Stimulated activated CD4-positive, alpha-beta T cell treated with anti-CD3 and anti-CD28 coated beads, TNF-alpha, amount 100 ng/mL, for 48 hours (primary cell): ENCODE results near the gene AVEN.

ENCODE experiments used
- DNase-seq, 3 donors: peaks; one replicate each; pipeline ENCODE4 v3.0.0-alpha.2; 2020; ENCODE audit warnings: low read depth in 3 of 3

AVEN gene

GRCh38 chr15:33985751-33986150 is 53.3 kb downstream of the AVEN start:
- no peak for DNase-seq

DNA sequence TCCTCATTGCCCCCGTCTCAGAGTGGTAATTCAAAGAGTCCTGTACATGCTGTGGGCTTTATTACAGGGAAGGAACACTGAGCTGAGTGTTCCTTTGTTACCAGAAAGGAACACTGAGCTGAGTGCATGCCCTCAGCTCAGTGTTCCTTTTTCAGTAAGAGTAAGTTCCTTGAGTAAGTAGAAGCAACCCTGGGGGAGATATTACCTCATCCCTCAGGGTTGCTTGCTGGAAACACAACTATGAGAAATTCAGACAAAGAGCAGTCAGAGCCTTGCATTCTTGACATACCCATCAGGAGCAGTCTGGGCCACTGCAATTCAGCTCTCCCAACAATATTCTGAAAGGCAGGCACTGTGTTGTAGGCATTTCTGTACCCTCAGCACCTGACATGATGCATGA is 53.7 kb downstream of the AVEN start:
- DNase-seq: no peak

GRCh38 chr15:33982516-33982915 is 56.5 kb downstream of the AVEN start:
- no peak for DNase-seq

DNA sequence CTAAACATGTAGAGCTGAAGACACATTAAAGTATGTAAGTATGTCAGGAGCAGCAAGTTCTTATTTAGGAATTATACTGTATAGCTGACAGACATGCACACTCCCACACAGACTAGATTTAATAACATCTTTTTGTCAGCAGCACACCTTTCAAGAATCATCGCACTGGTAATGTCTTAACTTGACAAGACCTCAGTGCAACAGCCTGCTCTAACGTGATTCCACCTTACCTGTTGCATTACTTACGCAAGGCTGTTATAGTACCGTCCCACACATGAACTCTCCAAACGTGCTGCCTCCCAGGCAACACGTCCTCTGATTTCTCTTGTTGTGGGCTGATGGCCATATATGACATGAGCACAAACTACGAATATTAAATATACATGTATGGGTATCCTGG is 58.8 kb downstream of the AVEN start:
- DNase-seq: no peak

DNA sequence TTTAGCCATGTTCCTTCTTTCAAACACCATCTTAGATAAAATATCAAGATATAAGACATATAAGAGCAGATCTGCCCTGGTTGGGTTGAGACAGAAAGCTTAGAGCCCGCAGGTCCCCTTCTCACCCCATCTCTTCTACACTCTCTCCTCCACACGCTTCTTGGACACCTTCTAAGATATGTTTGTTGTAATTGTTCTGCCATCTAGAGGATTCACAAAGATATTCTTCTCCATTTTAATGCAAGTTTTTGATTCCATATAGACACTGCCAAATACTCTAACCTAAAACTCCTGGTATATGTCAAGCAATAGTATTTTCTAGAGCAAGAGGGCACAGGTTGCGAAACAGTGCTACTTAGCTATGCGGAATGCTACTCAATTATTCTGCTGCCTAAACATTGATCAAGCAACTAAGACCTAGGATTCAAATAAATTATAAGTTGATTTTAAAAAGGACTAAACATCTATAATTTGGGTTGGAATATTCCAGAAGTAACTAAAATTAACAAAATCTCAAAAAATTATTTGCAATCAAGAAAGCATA is 63.9 kb downstream of the AVEN start:
- no peak for DNase-seq

DNA sequence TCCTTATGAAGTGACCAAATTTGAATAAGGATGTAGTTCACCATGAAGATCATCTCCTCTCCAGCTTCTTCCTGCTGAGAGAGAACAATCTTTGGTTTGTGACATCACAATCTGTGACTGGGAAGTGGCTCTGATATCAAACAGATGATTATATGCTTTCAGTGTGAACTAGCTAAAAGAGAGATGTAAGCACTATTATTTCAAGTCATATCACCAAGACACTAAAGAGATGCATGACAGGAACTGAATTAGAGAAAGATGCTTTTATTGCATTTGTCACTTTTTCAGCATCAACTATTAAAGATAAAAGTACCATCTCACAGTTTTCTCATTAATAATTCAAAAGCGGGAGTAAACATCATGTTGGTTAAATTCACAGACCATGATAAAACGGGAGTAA is 67.2 kb downstream of the AVEN start:
- DNase-seq: no peak

DNA sequence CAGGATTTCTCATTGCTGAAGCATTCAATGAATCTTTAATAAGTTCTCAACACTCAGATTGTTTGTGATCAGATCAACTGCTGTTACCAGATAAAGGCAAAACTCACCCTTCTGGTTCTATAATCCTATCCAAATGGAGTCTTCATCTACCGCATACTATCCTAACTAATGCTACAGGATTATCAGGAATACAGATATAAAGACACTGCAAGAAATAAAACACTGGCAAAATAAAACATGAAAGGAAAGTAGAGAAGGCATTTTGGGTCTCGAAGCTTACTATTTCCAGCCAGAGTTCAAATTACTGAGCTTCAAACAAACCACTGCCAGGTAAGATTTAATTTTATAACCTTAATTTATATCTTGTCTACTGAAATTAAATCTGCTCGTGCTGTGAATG is 70.2 kb downstream of the AVEN start:
- DNase-seq: no peak

DNA sequence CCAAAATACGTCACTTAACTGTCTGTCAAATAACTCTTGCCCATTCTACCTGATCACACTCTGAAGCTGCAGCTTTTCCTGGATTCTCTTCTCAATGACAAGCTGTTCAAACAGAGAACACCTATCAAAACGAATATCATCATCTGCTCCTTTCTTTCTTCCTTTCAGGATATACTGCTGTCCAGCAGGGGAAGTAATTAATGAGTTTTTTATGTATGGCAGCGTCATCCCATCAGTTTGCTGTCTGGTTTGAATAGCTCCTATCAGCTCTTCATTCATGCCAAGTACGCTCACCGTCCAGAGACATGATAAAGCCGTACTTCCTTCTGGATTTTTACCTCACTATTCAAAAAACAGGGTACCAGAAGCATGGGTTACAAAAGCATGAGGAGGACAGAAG is 70.8 kb downstream of the AVEN start, which contains the start of gene CHRM5:
Gene CHRM5 (plus strand): TSS at position 274 of the 400 bp plus-strand sequence. CDS start 94,221 bp downstream, outside the sequence.
- no peak for DNase-seq

- no peak for DNase-seq
Observed at GRCh38 chr15:33964665-33965040, 74.4 kb downstream of the AVEN start.

DNA sequence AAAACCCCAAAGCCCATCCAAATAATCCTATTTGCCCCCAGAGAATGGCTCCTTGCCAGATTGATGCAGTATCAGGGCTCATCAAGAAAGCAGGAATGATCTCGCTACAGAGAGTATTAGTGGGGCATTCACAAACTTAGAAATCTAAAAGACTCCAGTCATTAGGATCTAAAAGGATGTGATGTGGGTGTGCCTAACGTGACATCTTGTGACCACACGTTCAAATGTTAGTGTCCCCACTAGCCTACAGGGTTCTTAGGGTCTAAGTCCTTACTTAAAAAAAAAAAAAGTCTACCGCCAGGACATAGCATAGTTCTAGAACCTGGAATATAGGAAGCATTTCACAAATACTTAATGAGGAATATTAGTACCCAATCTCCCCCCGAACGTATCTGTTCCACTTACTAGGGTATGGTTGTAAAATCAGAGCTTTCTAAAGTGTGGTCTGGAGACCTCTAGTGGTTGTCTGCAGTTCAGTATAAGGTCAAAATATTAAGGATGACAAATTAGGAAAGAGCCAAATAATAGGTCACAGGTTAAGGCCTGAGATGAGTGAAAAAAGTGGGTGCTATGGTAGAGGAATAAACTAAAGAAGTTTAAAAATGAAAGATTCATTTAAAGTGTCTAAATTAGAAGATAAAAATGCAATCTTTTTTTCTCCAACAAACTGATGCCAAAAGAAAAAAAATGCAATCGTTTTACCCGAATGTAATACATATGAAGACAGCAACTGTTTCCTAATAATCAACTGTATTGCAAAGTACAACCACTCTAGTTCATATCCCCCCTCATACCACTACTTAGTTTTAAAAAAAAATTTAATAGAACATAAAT is 75.0 kb downstream of the AVEN start:
- no peak for DNase-seq

DNA sequence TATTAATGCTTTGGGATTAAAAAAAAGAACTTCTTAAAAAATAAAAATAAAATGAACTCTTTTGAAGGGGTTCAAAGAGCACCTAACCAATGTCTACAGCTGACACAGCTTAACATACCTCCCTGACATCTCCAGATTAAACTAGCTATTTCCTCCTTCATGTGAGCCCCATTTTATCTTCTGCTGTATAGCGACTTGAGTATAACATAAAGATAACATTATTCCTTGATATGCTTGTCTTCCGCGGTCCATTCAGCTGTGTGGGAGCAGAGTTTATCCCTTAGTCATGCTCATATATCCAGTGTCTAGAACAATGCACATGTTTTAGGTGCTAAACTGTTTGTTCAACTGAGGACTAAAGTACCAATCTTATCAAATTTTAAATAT is 78.5 kb downstream of the AVEN start:
- no peak for DNase-seq

GRCh38 chr15:33959844-33960548 is 79.0 kb downstream of the AVEN start:
- DNase-seq: no peak

DNA sequence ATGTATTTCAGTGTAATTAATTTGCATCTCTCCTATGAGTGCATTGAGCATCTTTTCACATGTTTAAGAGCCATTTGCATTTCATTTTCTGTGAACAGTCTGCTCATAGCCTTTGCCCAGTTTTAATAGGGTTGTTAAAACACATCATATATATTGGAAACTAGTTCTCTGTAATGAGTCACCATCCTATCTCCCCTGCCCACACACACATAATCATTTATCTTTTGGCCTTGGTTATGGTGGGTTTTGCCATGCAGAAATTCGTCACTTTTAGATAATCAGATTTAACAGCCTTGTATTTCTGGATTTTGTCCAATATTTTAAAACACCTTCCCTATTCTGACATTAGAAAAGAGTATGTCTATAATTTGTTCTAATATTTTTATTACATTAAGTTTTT is 82.6 kb downstream of the AVEN start:
- no peak for DNase-seq

GRCh38 chr15:33955945-33956344 is 83.1 kb downstream of the AVEN start:
- DNase-seq: no peak

DNA sequence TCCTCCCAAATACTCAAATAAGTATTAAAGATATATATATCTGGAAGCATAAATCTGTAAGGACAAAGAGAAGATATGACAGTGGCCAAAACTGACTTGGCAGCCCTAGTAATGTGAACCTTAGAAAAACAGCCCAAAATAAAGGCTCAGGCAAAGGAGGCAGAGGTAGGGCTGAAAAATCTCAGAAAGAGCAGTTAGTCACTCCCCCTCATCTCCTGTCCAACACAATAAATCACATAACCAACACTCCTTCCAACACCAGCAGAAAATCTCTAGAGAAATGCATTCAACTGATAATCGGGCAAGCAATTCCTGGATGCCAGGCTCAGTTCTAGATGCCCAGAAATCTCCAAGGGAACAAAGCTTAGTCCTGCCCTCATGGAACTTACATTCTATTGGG is 92.9 kb downstream of the AVEN start:
- DNase-seq: no peak

- DNase-seq: no peak
Observed at GRCh38 chr15:33941279-33942063, 97.5 kb downstream of the AVEN start.

DNA sequence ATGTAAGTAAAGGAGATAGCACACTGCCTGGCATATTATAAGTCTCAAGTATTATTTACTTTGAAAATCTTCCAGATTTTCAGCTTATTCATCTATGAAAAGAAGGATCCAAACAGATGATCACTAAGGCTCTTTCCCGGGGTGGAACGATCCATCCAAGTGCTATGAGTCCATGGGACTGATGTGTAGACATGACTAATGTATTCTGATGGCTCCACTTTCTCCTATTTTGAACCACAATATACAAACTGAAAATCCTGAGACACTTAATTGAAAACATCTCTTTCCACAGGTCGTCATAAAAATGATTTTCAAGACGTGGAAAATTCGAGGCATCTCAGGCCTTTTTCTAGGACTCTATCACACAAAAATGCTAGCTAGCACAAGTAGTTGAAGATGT is 104.1 kb downstream of the AVEN start:
- DNase-seq: no peak

- no peak for DNase-seq
Observed at GRCh38 chr15:33934396-33934795, 104.6 kb downstream of the AVEN start.

- DNase-seq: no peak
Observed at GRCh38 chr15:33932734-33933133, 106.3 kb downstream of the AVEN start.

GRCh38 chr15:33926260-33926659 is 112.7 kb downstream of the AVEN start:
- no peak for DNase-seq

GRCh38 chr15:33923446-33923845 is 115.6 kb downstream of the AVEN start:
- DNase-seq: no peak
